Neural cell (in vitro differentiated cells): ENCODE results near the gene CREB3L2. TPM values are rescaled to one million over a fixed set of nuclear protein-coding genes. Genes with fewer than 3 reads are reported as not detected.

ENCODE experiments used
- H2AFZ ChIP-seq: fragments of 200-600, 300-800 bp; sonication (generic), shearing (Covaris generic); 2 replicates; pipeline ENCODE4 v1.6.0; 2014; ENCODE audit warnings: low read depth, mild to moderate bottlenecking, antibody characterized with exemption, low read length, moderate library complexity
- H3F3A ChIP-seq: fragments of 200-600 bp; shearing (Covaris generic); 2 replicates; pipeline ENCODE4 v1.6.1; 2016; ENCODE audit warnings: mild to moderate bottlenecking, moderate library complexity, mixed read lengths, antibody characterized with exemption, low read length; ENCODE audit not compliant: insufficient read depth, poor library complexity, severe bottlenecking
- H3K27ac ChIP-seq: fragments of 200-600, 300-800 bp; sonication (generic), shearing (Covaris generic); 2 replicates; pipeline ENCODE4 v1.5.1; 2014; ENCODE audit warnings: mild to moderate bottlenecking, low read length, moderate library complexity
- H3K27me3 ChIP-seq: fragments of 300-800, 200-600 bp; sonication (generic), shearing (Covaris generic); 2 replicates; pipeline ENCODE4 v1.6.0; 2014; ENCODE audit warnings: mild to moderate bottlenecking, low read depth, low read length, moderate library complexity; ENCODE audit not compliant: insufficient read depth
- H3K36me3 ChIP-seq: fragments of 300-800, 200-600 bp; sonication (generic), shearing (Covaris generic); 2 replicates; pipeline ENCODE4 v1.5.1; 2014; ENCODE audit warnings: mild to moderate bottlenecking, antibody characterized with exemption, low read length, moderate library complexity; ENCODE audit not compliant: insufficient read depth
- H3K4me2 ChIP-seq: fragments of 300-800, 200-600 bp; sonication (generic), shearing (Covaris generic); 2 replicates; pipeline ENCODE4 v1.6.0; 2014; ENCODE audit warnings: mild to moderate bottlenecking, low read length
- H3K4me3 ChIP-seq: fragments of 300-800, 200-600 bp; sonication (generic), shearing (Covaris generic); 2 replicates; pipeline ENCODE4 v1.5.1; 2014; ENCODE audit warnings: mild to moderate bottlenecking, low read length, moderate library complexity
- H3K79me2 ChIP-seq: fragments of 200-600 bp; shearing (Covaris generic); replicated peaks from 2 replicates; pipeline ENCODE4 v1.6.0; 2014; ENCODE audit warnings: mild to moderate bottlenecking, low read length, moderate library complexity; ENCODE audit not compliant: insufficient read depth
- H3K9ac ChIP-seq: fragments of 300-800, 200-600 bp; sonication (generic), shearing (Covaris generic); 2 replicates; pipeline ENCODE4 v1.6.1; 2016; ENCODE audit warnings: mild to moderate bottlenecking, low read length, mixed read lengths
- H3K9me2 ChIP-seq: fragments of 200-600 bp; shearing (Covaris generic); 2 replicates; pipeline ENCODE4 v1.6.1; 2016; ENCODE audit warnings: mild to moderate bottlenecking, low read length, mixed read lengths; ENCODE audit not compliant: insufficient read depth
- H3K9me3 ChIP-seq: fragments of 200-600, 300-800 bp; sonication (generic), shearing (Covaris generic); 2 replicates; pipeline ENCODE4 v1.6.1; 2016; ENCODE audit warnings: mild to moderate bottlenecking, mixed run types, low read length, moderate library complexity, mixed read lengths
- H4K20me1 ChIP-seq: fragments of 200-600 bp; shearing (Covaris generic); 2 replicates; pipeline ENCODE4 v1.6.1; 2016; ENCODE audit warnings: mild to moderate bottlenecking, mixed run types; ENCODE audit not compliant: insufficient read depth
- EP300 ChIP-seq: fragments of 450-650 bp; conservative IDR thresholded peaks from 2 replicates; pipeline ENCODE4 v1.6.1; 2014; ENCODE audit warnings: antibody characterized with exemption, mild to moderate bottlenecking, moderate library complexity; ENCODE audit not compliant: poor library complexity, severe bottlenecking
- EZH2 ChIP-seq: fragments of 200-600, 300-800 bp; shearing (Covaris generic), sonication (generic); IDR thresholded peaks from 2 replicates; pipeline ENCODE4 v1.6.1; 2014; ENCODE audit warnings: antibody characterized with exemption, low read length, borderline replicate concordance, mild to moderate bottlenecking; ENCODE audit not compliant: insufficient read depth, poor library complexity, severe bottlenecking
- MXI1 ChIP-seq: fragments of 450-650 bp; conservative IDR thresholded peaks from 2 replicates; pipeline ENCODE4 v1.6.1; 2014; ENCODE audit warnings: antibody characterized with exemption, mild to moderate bottlenecking; ENCODE audit not compliant: poor library complexity, severe bottlenecking
- POLR2AphosphoS5 ChIP-seq: IDR thresholded peaks from 2 replicates; pipeline ENCODE4 v1.6.1; 2012
- RAD21 ChIP-seq: fragments of 450-650 bp; conservative IDR thresholded peaks from 2 replicates; pipeline ENCODE4 v1.6.1; 2014; ENCODE audit warnings: antibody characterized with exemption, mild to moderate bottlenecking, moderate library complexity
- SMC3 ChIP-seq: fragments of 450-650 bp; conservative IDR thresholded peaks from 2 replicates; pipeline ENCODE4 v1.6.1; 2014; ENCODE audit warnings: antibody characterized with exemption, mild to moderate bottlenecking, moderate library complexity; ENCODE audit not compliant: poor library complexity
- TAF1 ChIP-seq: IDR thresholded peaks from 2 replicates; pipeline ENCODE4 v1.6.1; 2012; ENCODE audit warnings: low read depth
- polyA plus RNA-seq: library from polyadenylated mRNA; depleted of rRNA; stranded (reverse); fragments of >200 nt; gene quantifications from 2 replicates; pipeline ENCODE4 v1.2.3, GENCODE V29; 2014
- TF ChIP-seq, protein P1 (sequence below): IDR thresholded peaks from 2 replicates; pipeline ENCODE4 v1.6.1; 2012; ENCODE audit warnings: borderline replicate concordance
- TF ChIP-seq, protein P2 (sequence below): fragments of 450-650 bp; IDR thresholded peaks from 2 replicates; pipeline ENCODE4 v1.5.1; 2014; ENCODE audit warnings: antibody characterized with exemption, mild to moderate bottlenecking, moderate library complexity; ENCODE audit not compliant: poor library complexity, severe bottlenecking

CREB3L2 gene
- polyA plus RNA-seq, 1 donor from 2014 or later: 1.5 TPM

DNA sequence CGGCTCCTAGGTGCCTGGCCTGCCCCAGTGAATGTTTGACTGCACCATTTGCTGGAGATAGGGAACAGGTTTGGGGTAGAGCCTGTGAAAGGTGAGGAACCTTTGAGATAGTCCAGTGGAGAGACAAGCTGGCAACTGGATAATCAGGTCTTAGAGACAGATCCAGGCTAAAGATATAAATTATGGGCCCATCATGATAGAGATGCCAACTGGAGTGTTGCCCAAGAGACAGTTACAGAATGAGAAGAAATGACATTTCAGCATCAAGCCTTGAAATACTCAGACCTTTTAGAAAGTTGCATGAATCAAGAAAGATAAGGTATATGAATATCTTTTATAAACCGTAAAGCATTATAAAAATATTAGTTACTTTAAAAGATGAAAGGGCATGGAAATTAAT, 27.1 kb downstream of the CREB3L2 start:
- Histone ChIP-seq H3K4me3 (no peak overlapping the region), H3K27ac (no peak overlapping the region)
- TF ChIP-seq EP300: no peak
- no peak for TF ChIP-seq EZH2
- TF ChIP-seq TAF1: no peak
- no peak for TF ChIP-seq RAD21
- no peak for TF ChIP-seq POLR2AphosphoS5
- no peak for TF ChIP-seq SMC3
- TF ChIP-seq, protein P1, sequence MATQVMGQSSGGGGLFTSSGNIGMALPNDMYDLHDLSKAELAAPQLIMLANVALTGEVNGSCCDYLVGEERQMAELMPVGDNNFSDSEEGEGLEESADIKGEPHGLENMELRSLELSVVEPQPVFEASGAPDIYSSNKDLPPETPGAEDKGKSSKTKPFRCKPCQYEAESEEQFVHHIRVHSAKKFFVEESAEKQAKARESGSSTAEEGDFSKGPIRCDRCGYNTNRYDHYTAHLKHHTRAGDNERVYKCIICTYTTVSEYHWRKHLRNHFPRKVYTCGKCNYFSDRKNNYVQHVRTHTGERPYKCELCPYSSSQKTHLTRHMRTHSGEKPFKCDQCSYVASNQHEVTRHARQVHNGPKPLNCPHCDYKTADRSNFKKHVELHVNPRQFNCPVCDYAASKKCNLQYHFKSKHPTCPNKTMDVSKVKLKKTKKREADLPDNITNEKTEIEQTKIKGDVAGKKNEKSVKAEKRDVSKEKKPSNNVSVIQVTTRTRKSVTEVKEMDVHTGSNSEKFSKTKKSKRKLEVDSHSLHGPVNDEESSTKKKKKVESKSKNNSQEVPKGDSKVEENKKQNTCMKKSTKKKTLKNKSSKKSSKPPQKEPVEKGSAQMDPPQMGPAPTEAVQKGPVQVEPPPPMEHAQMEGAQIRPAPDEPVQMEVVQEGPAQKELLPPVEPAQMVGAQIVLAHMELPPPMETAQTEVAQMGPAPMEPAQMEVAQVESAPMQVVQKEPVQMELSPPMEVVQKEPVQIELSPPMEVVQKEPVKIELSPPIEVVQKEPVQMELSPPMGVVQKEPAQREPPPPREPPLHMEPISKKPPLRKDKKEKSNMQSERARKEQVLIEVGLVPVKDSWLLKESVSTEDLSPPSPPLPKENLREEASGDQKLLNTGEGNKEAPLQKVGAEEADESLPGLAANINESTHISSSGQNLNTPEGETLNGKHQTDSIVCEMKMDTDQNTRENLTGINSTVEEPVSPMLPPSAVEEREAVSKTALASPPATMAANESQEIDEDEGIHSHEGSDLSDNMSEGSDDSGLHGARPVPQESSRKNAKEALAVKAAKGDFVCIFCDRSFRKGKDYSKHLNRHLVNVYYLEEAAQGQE: no peak
- TF ChIP-seq MXI1: no peak
- TF ChIP-seq, protein P2, sequence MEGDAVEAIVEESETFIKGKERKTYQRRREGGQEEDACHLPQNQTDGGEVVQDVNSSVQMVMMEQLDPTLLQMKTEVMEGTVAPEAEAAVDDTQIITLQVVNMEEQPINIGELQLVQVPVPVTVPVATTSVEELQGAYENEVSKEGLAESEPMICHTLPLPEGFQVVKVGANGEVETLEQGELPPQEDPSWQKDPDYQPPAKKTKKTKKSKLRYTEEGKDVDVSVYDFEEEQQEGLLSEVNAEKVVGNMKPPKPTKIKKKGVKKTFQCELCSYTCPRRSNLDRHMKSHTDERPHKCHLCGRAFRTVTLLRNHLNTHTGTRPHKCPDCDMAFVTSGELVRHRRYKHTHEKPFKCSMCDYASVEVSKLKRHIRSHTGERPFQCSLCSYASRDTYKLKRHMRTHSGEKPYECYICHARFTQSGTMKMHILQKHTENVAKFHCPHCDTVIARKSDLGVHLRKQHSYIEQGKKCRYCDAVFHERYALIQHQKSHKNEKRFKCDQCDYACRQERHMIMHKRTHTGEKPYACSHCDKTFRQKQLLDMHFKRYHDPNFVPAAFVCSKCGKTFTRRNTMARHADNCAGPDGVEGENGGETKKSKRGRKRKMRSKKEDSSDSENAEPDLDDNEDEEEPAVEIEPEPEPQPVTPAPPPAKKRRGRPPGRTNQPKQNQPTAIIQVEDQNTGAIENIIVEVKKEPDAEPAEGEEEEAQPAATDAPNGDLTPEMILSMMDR: no peak

DNA sequence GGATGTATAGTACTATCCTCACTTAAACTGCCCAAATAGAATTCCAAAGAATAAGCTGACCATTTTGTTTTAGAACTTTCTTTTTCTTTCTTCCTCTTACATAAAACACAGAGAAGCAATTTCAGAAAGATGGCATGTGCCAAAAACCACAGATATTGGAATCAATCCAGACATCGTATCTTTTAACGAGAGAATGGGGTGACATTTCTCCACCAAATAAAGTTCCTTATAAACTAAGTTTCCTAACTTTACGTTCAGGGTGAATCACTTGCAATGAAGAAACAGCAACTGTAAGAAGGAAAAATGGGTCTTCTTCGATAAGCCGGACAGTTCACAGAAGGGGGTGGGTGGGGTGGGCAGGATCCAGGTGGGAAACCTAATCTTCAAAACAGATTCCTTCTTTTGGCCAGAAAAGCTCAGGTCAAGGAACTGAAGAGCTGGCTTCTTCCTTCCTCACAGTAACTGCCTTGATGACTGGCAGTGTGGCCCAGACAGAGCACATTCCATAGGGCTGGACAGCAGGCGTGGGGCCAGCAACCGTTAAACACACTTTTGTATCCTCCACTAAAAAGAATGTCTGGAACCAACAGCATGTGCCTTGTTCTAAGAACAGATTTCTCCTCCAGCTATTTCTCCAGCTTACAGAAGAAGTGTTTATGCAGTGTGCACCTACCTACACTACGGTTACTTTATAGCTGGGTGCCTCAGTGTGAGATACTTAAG, 31.5 kb downstream of the CREB3L2 start:
- H2AFZ ChIP-seq: no peak overlapping the region
- no peak overlapping the region for H3K9ac ChIP-seq
- no peak for TF ChIP-seq EZH2
- TF ChIP-seq TAF1: no peak
- H3K36me3 ChIP-seq: no peaks in the 10 kb centered on the region
- no peak overlapping the region for H3K4me2 ChIP-seq
- H4K20me1 ChIP-seq: no peaks in the 10 kb centered on the region
- H3F3A ChIP-seq: no peaks in the 10 kb centered on the region
- no peak overlapping the region for H3K4me3 ChIP-seq
- H3K27ac ChIP-seq: no peak overlapping the region
- no peaks in the 10 kb centered on the region for H3K9me3 ChIP-seq
- no peaks in the 10 kb centered on the region for H3K27me3 ChIP-seq
- H3K9me2 ChIP-seq: no peaks in the 10 kb centered on the region
- no peaks in the 10 kb centered on the region for H3K79me2 ChIP-seq

More for the DNA sequence above, 27.1 kb downstream of the CREB3L2 start:
- no peaks in the 10 kb centered on the region for H4K20me1 ChIP-seq
- no peak overlapping the region for H3K9ac ChIP-seq
- no peaks in the 10 kb centered on the region for H3K27me3 ChIP-seq
- no peaks in the 10 kb centered on the region for H3K9me3 ChIP-seq
- no peaks in the 10 kb centered on the region for H3K79me2 ChIP-seq
- no peak overlapping the region for H3K4me2 ChIP-seq
- no peaks in the 10 kb centered on the region for H3K9me2 ChIP-seq
- H3K36me3 ChIP-seq: no peaks in the 10 kb centered on the region
- H2AFZ ChIP-seq: no peak overlapping the region
- H3F3A ChIP-seq: no peaks in the 10 kb centered on the region
